CD4-positive, alpha-beta T cell (primary cell): ENCODE measurements around the gene PRDM16. TPM values are rescaled to one million over a fixed set of nuclear protein-coding genes. Genes with fewer than 3 reads are reported as not detected.

ENCODE experiments used
- ATAC-seq: fragments of 200-7000 bp; cut with Tn5 transposase; one replicate; pipeline ENCODE4 v1.10.0; 2022; ENCODE audit warnings: mild to moderate bottlenecking; ENCODE audit not compliant: poor library complexity
- CTCF ChIA-PET: fragments of 350-600 bp; sonication (Branson Sonifier 250); formaldehyde crosslinking; loops from one replicate; lab custom pipeline; 2021; ENCODE audit warnings: antibody characterized with exemption, inconsistent platforms; lab: Charles Lee
- POLR2A ChIA-PET: fragments of 350-600 bp; sonication (Branson Sonifier 250); formaldehyde crosslinking; loops from one replicate; lab custom pipeline; 2021; ENCODE audit warnings: antibody characterized with exemption, inconsistent platforms; lab: Charles Lee
- DNase-seq, 14 experiments: peaks; one replicate each; pipeline ENCODE4 v3.0.0-alpha.2; 2013 to 2020; ENCODE audit warnings: mixed read lengths in 2 of 14
- H3K27ac ChIP-seq, 2 donors: one replicate each; pipeline versions ENCODE4 v1.5.1 to v1.7.0; 2013; ENCODE audit warnings: low read length in 2 of 2, low read depth in 1 of 2, mild to moderate bottlenecking in 1 of 2
- H3K27me3 ChIP-seq, 2 experiments: 1 replicate in 1 of 2; 2 replicates in 1 of 2; pipeline versions ENCODE4 v1.6.1 to v1.7.0; 2013; ENCODE audit warnings: low read length in 2 of 2, control low read depth in 1 of 2, mild to moderate bottlenecking in 1 of 2, moderate library complexity in 1 of 2; ENCODE audit not compliant: insufficient read depth in 2 of 2, control insufficient read depth in 1 of 2
- H3K36me3 ChIP-seq: one replicate; pipeline ENCODE4 v1.6.1; 2013; ENCODE audit warnings: low read length, control low read depth; ENCODE audit not compliant: insufficient read depth
- H3K4me1 ChIP-seq: one replicate; pipeline ENCODE4 v1.6.1; 2013; ENCODE audit warnings: low read length, control low read depth; ENCODE audit not compliant: insufficient read depth
- H3K4me3 ChIP-seq: one replicate; pipeline ENCODE4 v1.5.1; 2013; ENCODE audit warnings: mild to moderate bottlenecking, low read length, moderate library complexity
- H3K9me3 ChIP-seq, 2 experiments: 1 replicate in 1 of 2; 2 replicates in 1 of 2; pipeline versions ENCODE4 v1.6.1 to v1.7.0; 2013; ENCODE audit warnings: low read length in 2 of 2, mild to moderate bottlenecking in 2 of 2, control low read depth in 1 of 2, moderate library complexity in 1 of 2; ENCODE audit not compliant: control insufficient read depth in 1 of 2, insufficient read depth in 1 of 2
- H3K27ac Mint-ChIP-seq: one replicate; pipeline ENCODE4 v1.8.0; 2020; ENCODE audit warnings: mixed read lengths
- H3K27me3 Mint-ChIP-seq: one replicate; pipeline ENCODE4 v1.8.0; 2021; ENCODE audit warnings: mixed read lengths
- H3K36me3 Mint-ChIP-seq: one replicate; pipeline ENCODE4 v1.8.0; 2021; ENCODE audit warnings: low read depth, mixed read lengths
- H3K4me1 Mint-ChIP-seq: one replicate; pipeline ENCODE4 v1.8.0; 2021; ENCODE audit warnings: low read depth, mixed read lengths
- H3K4me3 Mint-ChIP-seq: one replicate; pipeline ENCODE4 v1.8.0; 2020; ENCODE audit warnings: mild to moderate bottlenecking, mixed read lengths
- H3K9me3 Mint-ChIP-seq: one replicate; pipeline ENCODE4 v1.8.0; 2020; ENCODE audit warnings: mixed read lengths
- intact Hi-C, 2 experiments: fragments of 100-400 bp; cut with DNase I in 1 of 2; cut with micrococcal nuclease in 1 of 2; formaldehyde crosslinking; loops; one replicate each; pipeline versions ENCODE4 v1.15.1 to v1.9.0; 2023 to 2025; cut with DNase I, micrococcal nuclease
- total RNA-seq, 174 experiments: library from RNA in 2 of 174; stranded (reverse) in 2 of 174; gene quantifications; one replicate each; pipeline ENCODE4 v1.2.3 and lab custom pipeline; 2021 to 2026
- TF ChIP-seq, protein P1 (sequence below): fragments of 200-600 bp; IDR thresholded peaks from one replicate; pipeline ENCODE4 v1.8.0; 2022; ENCODE audit warnings: antibody characterized with exemption, mild to moderate bottlenecking

PRDM16 gene
- total RNA-seq, 2 experiments from 2014 or later, result not detected

- Mint-ChIP-seq H3K27ac (no peak overlapping the region), H3K4me1 (no peaks in the 10 kb centered on the region), H3K27me3 (peaks cover 4% of the 10 kb centered on the region), H3K4me3 (no peak overlapping the region), H3K9me3 (no peaks in the 10 kb centered on the region), H3K36me3 (no peaks in the 10 kb centered on the region)
- Histone ChIP-seq H3K4me1 (no peaks in the 10 kb centered on the region), H3K27ac (no peak overlapping the region), H3K36me3 (no peaks in the 10 kb centered on the region), H3K4me3 (no peak overlapping the region), H3K9me3 (peaks cover 0 to 5% of the 10 kb centered on the region in 2 experiments), H3K27me3 (peaks cover 0 to 3% of the 10 kb centered on the region in 2 experiments)
- intact Hi-C loops, result no loop called here
- ChIA-PET POLR2A (no interaction called here), CTCF (no interaction called here)
- TF ChIP-seq, protein P1, sequence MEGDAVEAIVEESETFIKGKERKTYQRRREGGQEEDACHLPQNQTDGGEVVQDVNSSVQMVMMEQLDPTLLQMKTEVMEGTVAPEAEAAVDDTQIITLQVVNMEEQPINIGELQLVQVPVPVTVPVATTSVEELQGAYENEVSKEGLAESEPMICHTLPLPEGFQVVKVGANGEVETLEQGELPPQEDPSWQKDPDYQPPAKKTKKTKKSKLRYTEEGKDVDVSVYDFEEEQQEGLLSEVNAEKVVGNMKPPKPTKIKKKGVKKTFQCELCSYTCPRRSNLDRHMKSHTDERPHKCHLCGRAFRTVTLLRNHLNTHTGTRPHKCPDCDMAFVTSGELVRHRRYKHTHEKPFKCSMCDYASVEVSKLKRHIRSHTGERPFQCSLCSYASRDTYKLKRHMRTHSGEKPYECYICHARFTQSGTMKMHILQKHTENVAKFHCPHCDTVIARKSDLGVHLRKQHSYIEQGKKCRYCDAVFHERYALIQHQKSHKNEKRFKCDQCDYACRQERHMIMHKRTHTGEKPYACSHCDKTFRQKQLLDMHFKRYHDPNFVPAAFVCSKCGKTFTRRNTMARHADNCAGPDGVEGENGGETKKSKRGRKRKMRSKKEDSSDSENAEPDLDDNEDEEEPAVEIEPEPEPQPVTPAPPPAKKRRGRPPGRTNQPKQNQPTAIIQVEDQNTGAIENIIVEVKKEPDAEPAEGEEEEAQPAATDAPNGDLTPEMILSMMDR, result no peak
- DNase-seq (no peak), ATAC-seq (no peak)
Measured at GRCh38 chr1:3472906-3473305, 403.9 kb downstream of the PRDM16 start.

DNA sequence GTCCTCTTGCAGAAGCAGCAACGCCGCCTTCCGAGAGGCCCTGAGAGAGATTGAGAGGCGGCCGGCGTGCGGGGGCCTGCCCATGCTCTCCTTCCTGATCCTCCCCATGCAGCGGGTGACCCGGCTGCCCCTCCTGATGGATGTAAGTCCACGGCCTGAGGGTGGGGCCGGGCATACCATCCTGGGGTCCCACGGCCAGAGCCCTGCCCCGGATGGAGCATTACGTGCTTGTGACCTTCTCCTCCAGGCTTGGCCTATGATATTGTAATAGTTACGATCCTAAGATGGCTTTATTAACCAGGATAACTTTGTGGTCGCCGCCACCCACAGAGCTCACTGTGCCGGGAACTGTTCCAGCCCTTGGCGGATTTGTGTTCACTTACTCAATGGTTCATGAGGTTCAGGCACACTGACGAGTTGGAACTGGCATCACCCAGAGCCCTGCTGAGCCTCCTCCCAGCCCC, 404.4 kb downstream of the PRDM16 start:
- peaks cover 0 to 3% of the 10 kb centered on the region in 2 experiments for H3K27me3 ChIP-seq
- H3K9me3 ChIP-seq, result peaks cover 0 to 5% of the 10 kb centered on the region in 2 experiments
- no peaks in the 10 kb centered on the region for H3K4me1 ChIP-seq
- H3K27ac ChIP-seq, result no peak overlapping the region
- peaks cover 4% of the 10 kb centered on the region for H3K27me3 Mint-ChIP-seq
- ChIA-PET CTCF (no interaction called here), POLR2A (no interaction called here)
- no peaks in the 10 kb centered on the region for H3K4me1 Mint-ChIP-seq
- DNase-seq (no peak), ATAC-seq (no peak)
- H3K9me3 Mint-ChIP-seq, result no peaks in the 10 kb centered on the region
- H3K36me3 Mint-ChIP-seq, result no peaks in the 10 kb centered on the region
- H3K27ac Mint-ChIP-seq, result no peak overlapping the region
- H3K4me3 ChIP-seq, result no peak overlapping the region
- no peak overlapping the region for H3K4me3 Mint-ChIP-seq
- TF ChIP-seq, protein P1, result no peak
- no peaks in the 10 kb centered on the region for H3K36me3 ChIP-seq
- intact Hi-C loops, result no loop called here

DNA sequence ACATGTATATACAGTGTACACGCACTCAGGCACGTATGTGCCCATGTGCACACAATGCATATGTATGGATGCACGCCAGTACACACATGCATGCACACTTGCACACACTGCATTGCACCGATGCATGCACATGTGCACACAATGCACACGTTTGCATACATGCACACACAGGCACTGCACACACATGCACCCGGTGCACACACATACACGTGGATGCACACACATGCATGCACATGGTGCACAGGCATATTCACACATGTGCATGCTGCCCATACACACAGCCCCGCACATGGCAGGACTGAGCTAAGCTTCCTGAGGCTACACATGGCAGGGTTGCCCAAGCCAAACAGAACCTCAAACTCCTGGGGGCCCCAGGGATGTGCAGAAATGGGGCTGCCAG, 405.0 kb downstream of the PRDM16 start:
- Mint-ChIP-seq H3K27ac (no peak overlapping the region), H3K27me3 (peaks cover 4% of the 10 kb centered on the region), H3K4me3 (no peak overlapping the region), H3K36me3 (no peaks in the 10 kb centered on the region), H3K4me1 (no peaks in the 10 kb centered on the region), H3K9me3 (no peaks in the 10 kb centered on the region)
- no peak for DNase-seq
- intact Hi-C loops, result no loop called here
- Histone ChIP-seq H3K27ac (no peak overlapping the region), H3K36me3 (no peaks in the 10 kb centered on the region), H3K27me3 (peaks cover 0 to 3% of the 10 kb centered on the region in 2 experiments), H3K4me1 (no peaks in the 10 kb centered on the region), H3K4me3 (no peak overlapping the region), H3K9me3 (peaks cover 0 to 5% of the 10 kb centered on the region in 2 experiments)
- no peak for ATAC-seq
- CTCF ChIA-PET, result no interaction called here
- TF ChIP-seq, protein P1, result no peak
- POLR2A ChIA-PET, result no interaction called here
